CD4-positive, alpha-beta T cell (primary cell): ENCODE results near the gene NDUFA12. TPM values are rescaled to one million over a fixed set of nuclear protein-coding genes. Genes with fewer than 3 reads are reported as not detected.

Experiments used
- ATAC-seq: fragments of 200-7000 bp; cut with Tn5 transposase; one replicate; pipeline ENCODE4 v1.10.0; 2022; ENCODE audit warnings: mild to moderate bottlenecking; ENCODE audit not compliant: poor library complexity
- CTCF ChIA-PET: fragments of 350-600 bp; sonication (Branson Sonifier 250); formaldehyde crosslinking; loops from one replicate; lab custom pipeline; 2021; ENCODE audit warnings: antibody characterized with exemption, inconsistent platforms; lab: Charles Lee
- POLR2A ChIA-PET: fragments of 350-600 bp; sonication (Branson Sonifier 250); formaldehyde crosslinking; loops from one replicate; lab custom pipeline; 2021; ENCODE audit warnings: antibody characterized with exemption, inconsistent platforms; lab: Charles Lee
- DNase-seq, 14 experiments: peaks; one replicate each; pipeline ENCODE4 v3.0.0-alpha.2; 2013 to 2020; ENCODE audit warnings: mixed read lengths in 2 of 14
- H3K27ac ChIP-seq, 2 donors: one replicate each; pipeline versions ENCODE4 v1.5.1 to v1.7.0; 2013; ENCODE audit warnings: low read length in 2 of 2, low read depth in 1 of 2, mild to moderate bottlenecking in 1 of 2
- H3K27me3 ChIP-seq, 2 experiments: 1 replicate in 1 of 2; 2 replicates in 1 of 2; pipeline versions ENCODE4 v1.6.1 to v1.7.0; 2013; ENCODE audit warnings: low read length in 2 of 2, control low read depth in 1 of 2, mild to moderate bottlenecking in 1 of 2, moderate library complexity in 1 of 2; ENCODE audit not compliant: insufficient read depth in 2 of 2, control insufficient read depth in 1 of 2
- H3K36me3 ChIP-seq: one replicate; pipeline ENCODE4 v1.6.1; 2013; ENCODE audit warnings: low read length, control low read depth; ENCODE audit not compliant: insufficient read depth
- H3K4me1 ChIP-seq: one replicate; pipeline ENCODE4 v1.6.1; 2013; ENCODE audit warnings: low read length, control low read depth; ENCODE audit not compliant: insufficient read depth
- H3K4me3 ChIP-seq: one replicate; pipeline ENCODE4 v1.5.1; 2013; ENCODE audit warnings: mild to moderate bottlenecking, low read length, moderate library complexity
- H3K9me3 ChIP-seq, 2 experiments: 1 replicate in 1 of 2; 2 replicates in 1 of 2; pipeline versions ENCODE4 v1.6.1 to v1.7.0; 2013; ENCODE audit warnings: low read length in 2 of 2, mild to moderate bottlenecking in 2 of 2, control low read depth in 1 of 2, moderate library complexity in 1 of 2; ENCODE audit not compliant: control insufficient read depth in 1 of 2, insufficient read depth in 1 of 2
- H3K27ac Mint-ChIP-seq: one replicate; pipeline ENCODE4 v1.8.0; 2020; ENCODE audit warnings: mixed read lengths
- H3K27me3 Mint-ChIP-seq: one replicate; pipeline ENCODE4 v1.8.0; 2021; ENCODE audit warnings: mixed read lengths
- H3K36me3 Mint-ChIP-seq: one replicate; pipeline ENCODE4 v1.8.0; 2021; ENCODE audit warnings: low read depth, mixed read lengths
- H3K4me1 Mint-ChIP-seq: one replicate; pipeline ENCODE4 v1.8.0; 2021; ENCODE audit warnings: low read depth, mixed read lengths
- H3K4me3 Mint-ChIP-seq: one replicate; pipeline ENCODE4 v1.8.0; 2020; ENCODE audit warnings: mild to moderate bottlenecking, mixed read lengths
- H3K9me3 Mint-ChIP-seq: one replicate; pipeline ENCODE4 v1.8.0; 2020; ENCODE audit warnings: mixed read lengths
- intact Hi-C, 2 experiments: fragments of 100-400 bp; cut with DNase I in 1 of 2; cut with micrococcal nuclease in 1 of 2; formaldehyde crosslinking; loops; one replicate each; pipeline versions ENCODE4 v1.15.1 to v1.9.0; 2023 to 2025; cut with DNase I, micrococcal nuclease
- total RNA-seq, 174 experiments: library from RNA in 2 of 174; stranded (reverse) in 2 of 174; gene quantifications; one replicate each; pipeline ENCODE4 v1.2.3 and lab custom pipeline; 2021 to 2026
- TF ChIP-seq, protein P1 (sequence below): fragments of 200-600 bp; IDR thresholded peaks from one replicate; pipeline ENCODE4 v1.8.0; 2022; ENCODE audit warnings: antibody characterized with exemption, mild to moderate bottlenecking

The NDUFA12 gene
- total RNA-seq, 2 experiments from 2014 or later = 43.3 to 43.7 TPM

DNA sequence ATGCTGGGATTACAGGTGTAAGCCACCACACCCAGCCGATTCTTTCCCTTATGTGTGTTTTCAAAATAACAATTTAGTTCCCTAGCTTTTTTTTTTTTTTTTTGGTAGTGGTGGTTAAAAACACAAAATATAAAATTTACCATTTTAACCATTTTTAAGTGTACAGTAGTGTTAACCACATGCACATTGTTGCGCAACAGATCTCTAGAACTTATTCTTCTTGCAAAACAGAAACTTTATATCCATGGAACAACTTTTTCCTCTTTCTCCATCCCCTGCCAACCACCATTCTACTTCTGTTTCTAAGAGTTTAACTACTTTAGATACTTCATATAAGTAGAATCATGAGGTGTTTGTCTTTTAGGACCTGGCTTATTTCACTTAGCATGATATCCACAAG is 1.1 kb upstream of the NDUFA12 start:
- POLR2A ChIA-PET = interaction anchor here (0.6 to 5.2 kb wide), 4 partner anchors 10 to 23 kb away, joined by 3 to 51 read pairs (median 9); no protein-coding TSS in a partner anchor
- TF ChIP-seq, protein P1, sequence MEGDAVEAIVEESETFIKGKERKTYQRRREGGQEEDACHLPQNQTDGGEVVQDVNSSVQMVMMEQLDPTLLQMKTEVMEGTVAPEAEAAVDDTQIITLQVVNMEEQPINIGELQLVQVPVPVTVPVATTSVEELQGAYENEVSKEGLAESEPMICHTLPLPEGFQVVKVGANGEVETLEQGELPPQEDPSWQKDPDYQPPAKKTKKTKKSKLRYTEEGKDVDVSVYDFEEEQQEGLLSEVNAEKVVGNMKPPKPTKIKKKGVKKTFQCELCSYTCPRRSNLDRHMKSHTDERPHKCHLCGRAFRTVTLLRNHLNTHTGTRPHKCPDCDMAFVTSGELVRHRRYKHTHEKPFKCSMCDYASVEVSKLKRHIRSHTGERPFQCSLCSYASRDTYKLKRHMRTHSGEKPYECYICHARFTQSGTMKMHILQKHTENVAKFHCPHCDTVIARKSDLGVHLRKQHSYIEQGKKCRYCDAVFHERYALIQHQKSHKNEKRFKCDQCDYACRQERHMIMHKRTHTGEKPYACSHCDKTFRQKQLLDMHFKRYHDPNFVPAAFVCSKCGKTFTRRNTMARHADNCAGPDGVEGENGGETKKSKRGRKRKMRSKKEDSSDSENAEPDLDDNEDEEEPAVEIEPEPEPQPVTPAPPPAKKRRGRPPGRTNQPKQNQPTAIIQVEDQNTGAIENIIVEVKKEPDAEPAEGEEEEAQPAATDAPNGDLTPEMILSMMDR = no peak
- CTCF ChIA-PET = interaction anchor here (1.3 to 2.6 kb wide), 3 partner anchors 21 to 213 kb away, joined by 3 to 10 read pairs (median 6); partner anchors contain the start of genes FGD6, NR2C1 and VEZT
- ATAC-seq = no peak
- peaks cover 43% of the 10 kb centered on the region for H3K4me1 Mint-ChIP-seq
- peak in 1 of 14 experiments; percentile 15 for DNase-seq
- H3K27ac Mint-ChIP-seq = peak overlapping the region; percentile 87
- peaks cover 18% of the 10 kb centered on the region for H3K36me3 ChIP-seq
- peaks cover 29% of the 10 kb centered on the region for H3K4me1 ChIP-seq
- no peak overlapping the region for H3K27ac ChIP-seq
- no peaks in the 10 kb centered on the region for H3K27me3 Mint-ChIP-seq
- intact Hi-C loops = loop anchor here (5.0 to 10.0 kb wide), 9 partner anchors 68 to 1430 kb away; partner anchors contain the start of genes AMDHD1 (in 1 of the 2), CCDC38 (in 1 of the 2), CRADD (in 1 of the 2) and FGD6 (in 1 of the 2)
- no peaks in the 10 kb centered on the region for H3K27me3 ChIP-seq
- H3K4me3 ChIP-seq = no peak overlapping the region
- peaks cover 6% of the 10 kb centered on the region for H3K9me3 Mint-ChIP-seq
- peaks cover 48% of the 10 kb centered on the region for H3K36me3 Mint-ChIP-seq
- H3K4me3 Mint-ChIP-seq = peak overlapping the region; percentile 96
- peaks cover 21 to 35% of the 10 kb centered on the region in 2 experiments for H3K9me3 ChIP-seq

DNA sequence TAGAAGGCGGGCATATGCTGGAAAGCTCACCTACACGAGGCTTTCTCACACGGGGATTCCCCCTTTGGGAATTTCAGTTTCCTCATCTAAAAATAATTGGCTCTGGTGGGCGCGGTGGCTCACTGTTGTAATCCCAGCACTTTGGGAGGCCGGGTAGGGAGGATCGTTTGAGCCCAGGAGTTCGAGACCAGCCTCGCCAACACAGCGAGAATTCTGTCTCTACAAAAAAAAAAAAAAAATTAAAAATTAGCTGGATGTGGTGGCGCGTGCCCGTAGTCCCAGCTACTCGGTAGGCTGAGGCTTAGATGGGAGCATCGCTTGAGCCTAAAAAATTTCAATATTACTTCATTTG is 400 bp upstream of the NDUFA12 start:
- ChIA-PET POLR2A (interaction anchor here (0.7 to 5.2 kb wide), 14 partner anchors 10 to 939 kb away, joined by 3 to 51 read pairs (median 7); partner anchors contain the start of genes AMDHD1, CCDC38, FGD6 and METAP2), CTCF (interaction anchor here (1.1 to 2.6 kb wide), 6 partner anchors 12 to 213 kb away, joined by 3 to 10 read pairs (median 4); partner anchors contain the start of genes FGD6, NR2C1 and VEZT)
- Mint-ChIP-seq H3K27ac (peak overlapping the region; percentile 87), H3K4me1 (peaks cover 50% of the 10 kb centered on the region), H3K36me3 (peaks cover 55% of the 10 kb centered on the region), H3K9me3 (peaks cover 6% of the 10 kb centered on the region), H3K4me3 (peak overlapping the region; percentile 96), H3K27me3 (no peaks in the 10 kb centered on the region)
- Histone ChIP-seq H3K27me3 (no peaks in the 10 kb centered on the region), H3K36me3 (peaks cover 18% of the 10 kb centered on the region), H3K4me1 (peaks cover 29% of the 10 kb centered on the region), H3K4me3 (peak overlapping the region; percentile 80), H3K27ac (peak overlapping the region; percentile 66 to 76), H3K9me3 (peaks cover 21 to 33% of the 10 kb centered on the region in 2 experiments)
- ATAC-seq (no peak), DNase-seq (no peak)
- TF ChIP-seq, protein P1 = no peak
- intact Hi-C loops = loop anchor here (2.0 to 10.0 kb wide), 9 partner anchors 15 to 1429 kb away; partner anchors contain the start of genes AMDHD1 (in 1 of the 2), CCDC38 (in 1 of the 2), CRADD (in 1 of the 2) and FGD6 (in 1 of the 2)

DNA sequence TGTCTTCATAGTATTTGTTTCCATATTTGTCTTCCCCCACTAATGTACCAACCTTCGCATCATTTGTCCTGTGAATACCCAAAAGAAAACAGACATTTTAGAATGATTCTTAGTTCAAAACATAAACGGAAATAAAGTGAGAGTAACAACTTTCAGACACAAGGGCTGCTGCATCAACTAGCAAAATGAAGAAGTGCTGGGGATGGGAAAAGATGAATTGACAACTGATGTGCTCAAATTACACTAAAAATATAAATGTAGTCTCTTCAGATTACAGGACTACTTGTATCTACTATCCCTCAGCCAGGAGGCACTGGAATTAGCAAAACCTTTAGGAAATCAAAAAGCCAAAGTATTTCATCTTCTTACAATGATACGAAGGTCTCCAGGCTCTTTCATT is 743 bp downstream of the NDUFA12 start:
- peak overlapping the region; percentile 87 for H3K27ac Mint-ChIP-seq
- Histone ChIP-seq H3K27me3 (no peaks in the 10 kb centered on the region), H3K27ac (peak overlapping the region; percentile 66 to 76), H3K36me3 (peaks cover 18% of the 10 kb centered on the region), H3K4me3 (peak overlapping the region; percentile 80), H3K4me1 (peaks cover 30% of the 10 kb centered on the region), H3K9me3 (peaks cover 10 to 22% of the 10 kb centered on the region in 2 experiments)
- ChIA-PET CTCF (interaction anchor here (1.1 to 2.6 kb wide), 4 partner anchors 11 to 71 kb away, joined by 4 to 10 read pairs (median 4); partner anchors contain the start of gene NR2C1), POLR2A (interaction anchor here (0.7 to 5.2 kb wide), 10 partner anchors 10 to 940 kb away, joined by 3 to 51 read pairs (median 7); partner anchors contain the start of genes AMDHD1, CCDC38, FGD6 and METAP2)
- H3K4me1 Mint-ChIP-seq = peaks cover 62% of the 10 kb centered on the region
- ATAC-seq (no peak), DNase-seq (peak in 1 of 14 experiments; percentile 28)
- H3K9me3 Mint-ChIP-seq = peaks cover 6% of the 10 kb centered on the region
- TF ChIP-seq, protein P1 = no peak
- intact Hi-C loops = loop anchor here (2.0 to 10.0 kb wide), 9 partner anchors 14 to 1428 kb away; partner anchors contain the start of genes AMDHD1 (in 1 of the 2), CCDC38 (in 1 of the 2), CRADD (in 1 of the 2) and FGD6 (in 1 of the 2)
- peak overlapping the region; percentile 96 for H3K4me3 Mint-ChIP-seq
- H3K27me3 Mint-ChIP-seq = no peaks in the 10 kb centered on the region
- H3K36me3 Mint-ChIP-seq = peaks cover 61% of the 10 kb centered on the region
